Activated T-cell treated with anti-CD3 and anti-CD28 coated beads, Interleukin-2, amount 50 U/mL, for 48 hours (primary cell): ENCODE data around the gene NRP1.
A peak's percentile ranks its signal among the peaks of the same experiment; 100 is the strongest.
"Not testable (repeated sequence)": the region's sequence is repeated elsewhere in the genome, so short reads cannot be mapped to it uniquely, and the experiment has no call there.

Source experiments
- DNase-seq, 2 experiments: peaks; one replicate each; pipeline ENCODE4 v3.0.0-alpha.2; 2020

Gene NRP1

DNA sequence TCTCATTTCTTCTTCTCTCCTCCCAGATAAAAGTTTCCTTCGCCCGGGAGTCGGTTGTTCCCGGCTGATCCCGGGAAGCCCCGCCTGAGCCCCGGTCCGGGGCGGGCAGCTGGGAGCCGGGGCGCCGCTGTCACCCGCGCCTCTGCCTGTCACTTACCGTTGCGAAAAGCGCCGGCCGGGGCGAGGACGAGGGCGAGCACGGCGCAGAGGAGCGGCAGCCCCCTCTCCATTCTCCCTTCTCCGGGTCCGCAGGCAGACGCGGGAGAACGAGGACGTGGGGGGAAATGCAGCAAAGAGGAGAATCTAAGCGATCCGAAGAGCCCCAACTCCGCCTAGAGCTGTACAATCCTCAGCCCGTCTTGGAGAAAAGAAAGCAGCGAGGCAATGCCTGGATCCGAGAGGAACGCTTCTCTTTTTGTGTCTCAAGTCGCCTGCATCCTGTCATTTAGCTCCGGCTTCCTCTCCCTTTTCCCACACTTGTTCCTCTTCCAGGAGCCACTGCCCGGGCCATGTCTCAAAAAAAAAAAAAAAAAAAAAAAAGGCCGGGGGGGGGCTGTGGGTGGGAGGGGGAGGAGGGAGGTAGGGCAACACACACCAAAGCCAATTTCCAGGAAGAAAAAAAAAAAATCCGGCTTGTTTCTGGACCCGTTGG lies at the start of gene NRP1:
TSS of gene NRP1 (minus strand) at position 515 of the 652 bp plus-strand sequence. CDS start at position 230, 285 bp downstream.
- peak; percentile 44 to 50 for DNase-seq

GRCh38 chr10:33384201-33384600 lies 49.7 kb upstream of the NRP1 start:
- DNase-seq, result not testable (repeated sequence)

DNA sequence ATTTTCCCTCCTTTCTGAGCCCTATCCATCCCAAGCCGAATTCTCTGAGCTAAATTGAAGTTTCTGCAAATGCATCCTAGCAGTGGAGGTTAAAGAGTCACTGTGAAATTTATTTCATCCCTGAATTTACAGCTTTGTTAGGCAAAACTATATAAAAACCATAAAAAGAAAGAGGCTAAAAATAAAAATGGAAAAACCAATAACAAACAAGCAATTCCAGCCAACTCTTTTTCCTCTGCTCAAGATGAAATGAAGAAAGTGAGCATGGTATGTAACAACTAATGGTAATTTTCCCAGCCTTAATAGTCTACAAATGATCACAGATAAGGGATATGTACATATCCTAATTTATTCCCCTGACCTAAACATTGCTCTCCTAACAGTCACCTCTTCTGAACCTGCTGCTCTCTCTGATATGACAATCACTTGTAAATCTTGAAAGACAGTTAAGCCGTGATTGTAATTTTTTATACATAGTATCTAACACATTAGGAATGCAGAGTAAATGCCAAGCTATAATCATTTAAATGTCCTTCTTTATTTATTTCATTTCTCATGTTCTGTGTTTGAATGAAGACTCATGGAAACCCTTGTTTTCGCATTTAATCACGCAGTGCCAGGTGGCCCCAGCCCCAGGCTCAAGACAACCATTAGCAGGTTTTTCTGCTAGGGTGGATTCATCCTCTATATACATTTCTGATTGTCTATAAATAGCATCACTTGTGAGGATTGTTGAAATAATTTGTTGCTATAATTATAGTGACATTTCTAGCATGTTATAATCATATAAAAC lies 48.6 kb upstream of the NRP1 start:
- no peak for DNase-seq

DNA sequence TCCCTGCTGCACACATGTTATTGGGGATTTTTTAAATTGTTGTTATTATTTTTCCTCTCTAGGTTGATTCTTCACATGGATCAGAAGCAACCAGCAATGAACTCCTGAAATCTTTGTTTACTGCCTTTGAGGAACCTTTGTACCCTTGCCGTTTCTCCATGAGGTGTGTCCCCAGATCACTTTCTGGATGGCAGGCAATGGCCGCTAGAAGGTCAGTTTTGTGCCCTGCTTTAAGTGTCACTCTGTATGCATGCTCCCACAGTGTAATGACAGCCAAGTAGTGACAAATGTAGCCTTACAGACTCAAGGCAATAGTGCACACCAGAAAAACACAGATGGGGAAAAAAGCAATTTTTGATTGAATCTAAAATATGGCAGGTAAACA lies 47.7 kb upstream of the NRP1 start:
- DNase-seq, result no peak

DNA sequence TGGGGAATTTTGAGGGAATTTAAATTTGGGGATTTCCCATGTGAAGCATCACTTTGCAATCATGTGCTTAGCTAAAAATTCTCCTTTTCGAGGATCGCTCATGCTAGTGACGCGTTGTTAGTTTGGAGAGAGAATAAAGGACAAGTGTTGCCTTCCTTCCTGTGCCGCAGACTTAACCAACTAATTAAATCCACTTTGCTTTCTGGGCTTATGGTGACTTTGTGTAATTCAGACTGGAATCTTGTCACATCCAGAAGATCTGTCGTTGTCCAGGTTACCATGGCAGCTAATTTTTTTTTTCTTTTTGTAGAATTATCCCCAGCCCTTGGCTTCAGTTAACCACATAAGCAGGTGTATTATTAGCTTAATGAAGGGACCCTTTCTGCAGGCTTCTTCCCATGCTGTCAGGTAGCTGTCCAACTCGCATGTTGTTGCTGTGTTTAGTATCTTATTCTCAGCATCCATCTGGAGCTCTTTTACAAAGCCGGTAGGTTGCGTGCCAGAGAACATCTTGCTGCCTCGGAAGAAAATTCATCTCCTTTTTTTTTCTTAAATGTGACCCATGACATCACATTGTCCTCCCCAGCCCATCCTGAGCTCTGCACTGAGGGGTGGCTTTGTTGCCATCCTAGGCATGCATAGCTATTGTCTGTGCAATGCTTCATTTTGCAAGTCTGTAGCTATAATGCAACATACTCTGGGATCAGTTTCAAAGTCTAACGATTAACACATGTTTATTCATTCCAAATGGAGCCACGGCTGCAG lies 47.2 kb upstream of the NRP1 start:
- DNase-seq, result no peak

- no peak for DNase-seq
Observed at GRCh38 chr10:33377658-33378025, 43.2 kb upstream of the NRP1 start.

DNA sequence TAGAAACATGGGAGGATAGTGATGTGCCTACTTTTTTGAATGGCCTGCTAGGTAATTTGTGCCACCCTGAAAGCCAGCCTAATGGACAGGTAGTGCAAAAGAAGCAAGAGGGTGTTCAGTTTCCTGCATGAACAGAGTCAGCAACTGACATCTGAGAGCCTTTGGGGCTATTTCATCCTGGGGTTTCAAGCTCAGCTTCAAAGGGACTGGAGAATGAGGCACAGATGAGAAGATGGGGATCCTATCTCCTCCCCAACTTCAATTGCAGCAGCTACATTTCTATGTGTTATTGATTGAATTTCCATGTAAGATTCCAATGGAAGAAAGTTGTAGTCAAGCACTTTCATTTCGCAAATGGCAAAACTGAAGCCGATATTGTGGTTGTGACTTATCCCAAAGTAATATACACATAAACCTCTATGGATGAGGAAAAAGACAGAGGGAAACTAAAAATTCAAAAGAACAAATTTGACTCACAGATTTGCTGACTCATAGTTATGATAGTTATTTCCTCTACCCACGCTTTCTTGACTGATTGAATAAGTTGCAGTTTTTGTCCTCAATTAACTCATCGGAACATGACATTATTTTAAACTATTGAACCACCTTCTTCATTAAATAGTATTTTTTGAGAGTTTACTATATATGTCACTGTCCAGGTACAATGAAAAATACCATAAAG lies 42.6 kb upstream of the NRP1 start:
- DNase-seq, result no peak

GRCh38 chr10:33376476-33376875 lies 42.0 kb upstream of the NRP1 start:
- no peak for DNase-seq

DNA sequence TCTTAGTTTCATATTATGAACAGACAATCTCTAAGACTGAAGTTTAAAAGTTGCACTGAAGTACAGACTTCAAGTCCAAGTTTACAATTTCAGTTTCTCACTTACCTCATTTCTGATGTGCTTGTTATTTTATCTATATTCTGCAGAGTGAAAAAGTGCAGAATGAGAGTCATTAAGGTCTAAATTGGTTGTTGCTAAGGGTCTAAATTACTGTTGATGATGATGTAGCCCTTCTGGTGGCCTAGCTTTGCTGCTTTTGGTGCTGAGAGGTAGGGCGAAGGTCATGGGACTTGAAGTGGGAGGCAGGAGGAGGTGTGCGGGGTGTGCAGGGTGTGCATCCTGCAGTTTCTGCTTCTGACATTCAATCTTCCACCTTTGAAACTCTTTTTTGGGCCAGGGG lies 38.8 kb upstream of the NRP1 start:
- no peak for DNase-seq

- no peak for DNase-seq
Observed at GRCh38 chr10:33371234-33371633, 36.8 kb upstream of the NRP1 start.

GRCh38 chr10:33370434-33370930 lies 36.0 kb upstream of the NRP1 start:
- DNase-seq, result no peak

DNA sequence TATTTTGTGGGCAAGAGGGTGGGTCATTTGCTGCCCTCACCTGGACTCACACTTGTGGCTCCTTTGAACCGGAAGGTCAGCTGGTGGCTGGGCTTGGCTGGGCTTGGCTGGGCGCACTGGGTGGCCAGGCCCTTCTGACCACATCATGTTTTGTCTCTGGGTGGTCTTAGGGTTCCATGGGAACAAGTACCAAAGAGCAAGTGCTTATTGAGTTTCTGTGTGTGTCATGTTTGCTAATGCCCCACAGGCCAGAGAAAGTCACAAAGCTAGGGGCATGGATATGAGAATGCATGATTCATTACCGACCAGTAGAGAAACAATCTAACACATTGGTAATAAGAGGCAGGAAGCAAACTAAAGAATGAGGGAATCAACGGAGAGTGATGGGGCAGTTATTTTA lies 33.6 kb upstream of the NRP1 start:
- DNase-seq, result no peak

DNA sequence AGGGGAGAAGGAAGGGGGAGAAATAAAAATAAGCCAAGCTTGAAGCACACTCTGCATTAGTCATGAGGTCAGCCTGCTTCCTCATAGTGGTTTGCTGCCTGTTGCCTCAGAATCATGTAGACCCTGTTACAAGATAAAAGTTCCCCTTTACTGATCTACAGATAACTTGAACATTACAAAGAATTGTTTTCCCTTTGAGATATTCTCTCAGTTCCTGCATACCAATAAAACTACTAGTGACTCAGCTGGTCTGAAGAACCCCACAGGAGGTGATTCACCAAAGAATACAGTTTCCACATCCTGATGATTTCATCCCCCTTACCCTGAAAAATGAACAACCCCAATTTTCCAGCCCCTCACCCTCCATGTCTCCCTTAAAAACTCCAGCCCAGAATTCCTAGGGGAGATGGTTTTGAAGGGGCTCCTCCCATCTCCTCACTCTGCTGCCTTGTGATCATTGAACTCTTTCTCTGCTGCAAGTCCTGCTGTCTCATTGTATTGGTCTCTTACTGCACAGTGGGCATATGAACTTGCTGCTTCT lies 31.5 kb upstream of the NRP1 start:
- DNase-seq, result peak; percentile 47 to 50

GRCh38 chr10:33365301-33365700 lies 30.8 kb upstream of the NRP1 start:
- peak in 1 of 2 experiments; percentile 24 for DNase-seq

DNA sequence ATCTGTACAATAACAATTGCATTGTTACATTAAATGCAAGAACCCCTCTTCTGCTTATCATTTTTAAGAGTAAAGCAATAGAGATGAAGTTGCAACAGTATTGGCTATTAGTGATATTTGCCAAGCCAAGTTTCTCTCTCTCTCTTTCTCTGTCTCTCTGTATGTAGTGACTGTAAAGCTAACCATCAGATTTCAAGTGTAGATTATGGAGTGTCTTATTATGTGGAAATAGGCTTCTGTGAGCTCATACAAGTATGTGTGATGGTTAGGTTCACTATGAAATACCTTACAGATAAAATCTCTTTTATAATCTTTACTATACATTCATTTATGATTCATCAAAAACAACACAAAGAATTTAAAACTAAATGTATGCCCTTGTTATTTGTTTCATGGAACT lies 28.6 kb upstream of the NRP1 start:
- no peak for DNase-seq

GRCh38 chr10:33358016-33358415 lies 23.5 kb upstream of the NRP1 start:
- no peak for DNase-seq

DNA sequence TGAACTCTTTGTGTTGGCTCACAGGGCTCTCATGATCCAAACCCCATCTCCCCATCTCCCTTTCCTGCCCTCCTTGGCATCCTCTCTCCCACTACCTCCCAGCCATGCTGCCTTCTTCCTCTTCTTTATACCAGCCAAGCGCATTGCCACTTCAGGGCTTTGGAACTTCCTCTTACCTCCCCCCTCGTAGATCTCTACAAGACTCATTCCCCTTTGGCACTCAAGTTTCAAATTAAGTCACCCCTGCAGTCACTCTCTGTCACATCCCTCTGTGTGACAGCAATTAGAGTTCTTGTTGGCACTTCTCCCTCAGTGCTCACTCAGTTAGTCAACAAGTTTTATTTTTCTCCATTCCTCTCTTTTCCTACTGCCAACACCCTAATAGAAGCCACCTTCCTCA lies 20.8 kb upstream of the NRP1 start:
- DNase-seq, result no peak

DNA sequence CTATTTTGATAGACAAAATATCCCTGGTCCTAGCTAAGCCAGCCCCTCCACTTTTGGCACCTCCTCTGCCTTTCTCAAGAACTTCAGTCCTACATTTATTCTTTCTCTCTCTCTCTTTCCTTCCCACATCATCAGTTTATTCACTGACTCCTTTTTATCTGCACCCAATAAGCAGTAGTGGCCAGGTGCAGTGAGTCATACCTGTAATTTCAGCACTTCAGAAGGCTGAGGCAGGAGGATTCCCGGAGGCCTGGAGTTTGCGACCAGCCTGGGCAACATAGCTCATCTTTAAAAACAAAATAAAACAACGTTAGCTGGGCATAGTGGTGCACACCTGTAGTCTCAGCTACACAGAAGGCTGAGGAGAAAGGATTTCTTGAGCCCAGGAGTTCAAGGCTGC lies 19.4 kb upstream of the NRP1 start:
- no peak for DNase-seq

DNA sequence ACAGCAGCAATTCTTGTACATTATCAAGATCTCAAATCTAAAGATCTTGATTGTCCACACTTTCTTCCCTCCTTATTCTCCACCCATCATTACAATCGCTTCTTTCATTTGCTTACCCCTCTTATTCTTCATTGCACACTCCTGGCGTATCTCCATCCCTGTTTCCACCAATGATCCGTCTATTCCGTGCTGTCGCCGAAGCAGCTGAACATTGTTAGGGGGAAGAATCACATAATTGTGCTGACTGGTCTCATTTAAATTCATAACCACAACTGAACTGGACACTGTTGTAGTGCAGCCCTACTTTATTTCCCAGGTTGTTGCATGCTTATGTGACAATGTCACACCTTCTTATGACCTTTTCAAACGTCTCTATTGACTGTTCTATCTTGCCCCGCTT lies 18.9 kb upstream of the NRP1 start:
- DNase-seq, result no peak

GRCh38 chr10:33352615-33353014 lies 18.1 kb upstream of the NRP1 start:
- DNase-seq, result no peak

- DNase-seq, result no peak
Observed at GRCh38 chr10:33352175-33352574, 17.7 kb upstream of the NRP1 start.

GRCh38 chr10:33350041-33350440 lies 15.6 kb upstream of the NRP1 start:
- DNase-seq, result no peak

DNA sequence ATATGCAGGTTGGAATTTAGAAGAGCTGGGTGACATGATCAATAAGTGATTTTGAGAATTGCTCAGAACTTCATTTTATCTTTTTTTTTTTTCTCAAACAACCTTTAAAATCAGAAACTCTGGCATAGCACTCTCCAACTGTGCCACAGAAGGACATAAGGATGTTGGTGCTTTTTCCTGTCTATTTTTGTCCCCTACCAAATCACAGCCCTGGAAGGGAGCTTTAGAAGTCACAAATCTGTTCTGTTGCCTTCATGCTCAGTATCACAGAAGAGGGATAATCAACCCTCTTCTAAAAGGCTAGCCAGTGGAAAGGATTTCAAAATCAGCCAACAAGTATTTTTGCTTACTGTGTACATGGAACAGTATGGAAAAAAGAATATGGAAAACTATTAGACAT lies 14.8 kb upstream of the NRP1 start:
- no peak for DNase-seq
